Osteocyte (in vitro differentiated cells): ENCODE measurements around the gene CCDC88C. TPM values are rescaled to one million over a fixed set of nuclear protein-coding genes. Genes with fewer than 3 reads are reported as not detected.

Experiments
- DNase-seq: peaks from one replicate; pipeline ENCODE4 v3.0.0; 2021; ENCODE audit warnings: mixed read lengths; ENCODE audit not compliant: unreplicated experiment; ENCODE audit errors: extremely low spot score
- H3K27ac Mint-ChIP-seq: one replicate; pipeline ENCODE4 v1.8.0; 2021; ENCODE audit warnings: mild to moderate bottlenecking, mixed read lengths; ENCODE audit not compliant: unreplicated experiment
- H3K27me3 Mint-ChIP-seq: one replicate; pipeline ENCODE4 v1.8.0; 2021; ENCODE audit warnings: mixed read lengths; ENCODE audit not compliant: unreplicated experiment
- H3K36me3 Mint-ChIP-seq: one replicate; pipeline ENCODE4 v1.8.0; 2021; ENCODE audit warnings: mixed read lengths; ENCODE audit not compliant: unreplicated experiment
- H3K4me1 Mint-ChIP-seq: one replicate; pipeline ENCODE4 v1.8.0; 2021; ENCODE audit warnings: mixed read lengths; ENCODE audit not compliant: unreplicated experiment
- H3K4me3 Mint-ChIP-seq: one replicate; pipeline ENCODE4 v1.8.0; 2021; ENCODE audit warnings: mild to moderate bottlenecking, moderate library complexity, mixed read lengths; ENCODE audit not compliant: unreplicated experiment
- H3K9me3 Mint-ChIP-seq: one replicate; pipeline ENCODE4 v1.8.0; 2021; ENCODE audit warnings: mixed read lengths; ENCODE audit not compliant: unreplicated experiment
- total RNA-seq: library from RNA; stranded (reverse); gene quantifications from 2 replicates; pipeline ENCODE4 v1.2.1, GENCODE V29; 2021
- TF ChIP-seq, protein P1 (sequence below): fragments of 200-600 bp; sonication (generic); IDR thresholded peaks from 2 replicates; pipeline ENCODE4 v1.5.0; 2021; ENCODE audit warnings: antibody characterized with exemption, mild to moderate bottlenecking, moderate library complexity

Gene CCDC88C
- total RNA-seq, 1 donor from 2014 or later: 1.4 TPM

DNA sequence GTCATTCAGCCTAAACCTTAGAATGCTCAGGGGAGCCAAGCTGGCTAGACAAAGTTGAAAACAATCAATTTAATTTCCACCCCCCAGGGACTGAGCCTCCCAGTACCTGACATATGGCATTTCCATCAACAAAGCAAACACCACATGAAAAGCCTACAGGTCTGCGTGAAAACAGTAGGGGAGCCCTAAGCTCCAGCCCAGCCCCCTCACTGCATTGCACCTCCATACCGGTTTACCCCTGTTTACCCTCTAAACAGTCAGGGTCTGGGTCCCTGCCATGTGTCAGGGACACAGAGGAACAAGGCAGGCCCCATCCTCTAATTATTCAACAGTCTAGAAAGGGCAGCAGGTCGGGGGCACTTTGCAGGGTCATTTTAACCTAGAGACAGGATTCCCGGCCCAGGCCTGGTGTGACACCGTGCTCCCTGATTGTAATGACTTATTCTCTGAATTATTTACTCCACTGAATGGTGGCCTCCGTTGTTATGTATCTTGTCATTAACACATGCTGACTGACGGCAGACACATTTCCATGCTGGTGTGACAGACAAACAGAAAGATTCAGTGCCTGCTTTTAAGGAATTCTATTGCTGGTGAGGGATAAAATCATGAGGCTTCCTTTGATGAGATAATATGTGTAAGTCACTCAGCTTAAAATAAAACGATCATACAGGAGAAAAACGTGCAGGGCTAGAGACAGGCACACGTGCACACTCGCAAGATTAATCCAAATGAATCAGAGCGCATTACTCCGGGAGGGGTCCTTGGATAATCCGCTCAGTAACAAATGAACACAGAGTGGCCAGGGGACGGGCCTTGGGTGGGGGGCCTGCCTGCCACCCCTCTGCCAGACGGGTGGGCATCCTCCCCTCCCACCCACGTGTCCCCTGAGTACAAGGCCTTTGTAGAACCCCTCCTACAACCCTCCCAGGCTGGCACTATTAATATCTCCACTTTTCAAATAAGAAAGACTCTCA is 23.2 kb downstream of the CCDC88C start:
- TF ChIP-seq, protein P1, sequence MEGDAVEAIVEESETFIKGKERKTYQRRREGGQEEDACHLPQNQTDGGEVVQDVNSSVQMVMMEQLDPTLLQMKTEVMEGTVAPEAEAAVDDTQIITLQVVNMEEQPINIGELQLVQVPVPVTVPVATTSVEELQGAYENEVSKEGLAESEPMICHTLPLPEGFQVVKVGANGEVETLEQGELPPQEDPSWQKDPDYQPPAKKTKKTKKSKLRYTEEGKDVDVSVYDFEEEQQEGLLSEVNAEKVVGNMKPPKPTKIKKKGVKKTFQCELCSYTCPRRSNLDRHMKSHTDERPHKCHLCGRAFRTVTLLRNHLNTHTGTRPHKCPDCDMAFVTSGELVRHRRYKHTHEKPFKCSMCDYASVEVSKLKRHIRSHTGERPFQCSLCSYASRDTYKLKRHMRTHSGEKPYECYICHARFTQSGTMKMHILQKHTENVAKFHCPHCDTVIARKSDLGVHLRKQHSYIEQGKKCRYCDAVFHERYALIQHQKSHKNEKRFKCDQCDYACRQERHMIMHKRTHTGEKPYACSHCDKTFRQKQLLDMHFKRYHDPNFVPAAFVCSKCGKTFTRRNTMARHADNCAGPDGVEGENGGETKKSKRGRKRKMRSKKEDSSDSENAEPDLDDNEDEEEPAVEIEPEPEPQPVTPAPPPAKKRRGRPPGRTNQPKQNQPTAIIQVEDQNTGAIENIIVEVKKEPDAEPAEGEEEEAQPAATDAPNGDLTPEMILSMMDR: no peak
- no peak overlapping the region for H3K27ac Mint-ChIP-seq
- H3K27me3 Mint-ChIP-seq: peaks cover 6% of the 10 kb centered on the region
- H3K4me1 Mint-ChIP-seq: peaks cover 3% of the 10 kb centered on the region
- DNase-seq: no peak
- no peaks in the 10 kb centered on the region for H3K36me3 Mint-ChIP-seq
- H3K9me3 Mint-ChIP-seq: no peaks in the 10 kb centered on the region
- no peak overlapping the region for H3K4me3 Mint-ChIP-seq

DNA sequence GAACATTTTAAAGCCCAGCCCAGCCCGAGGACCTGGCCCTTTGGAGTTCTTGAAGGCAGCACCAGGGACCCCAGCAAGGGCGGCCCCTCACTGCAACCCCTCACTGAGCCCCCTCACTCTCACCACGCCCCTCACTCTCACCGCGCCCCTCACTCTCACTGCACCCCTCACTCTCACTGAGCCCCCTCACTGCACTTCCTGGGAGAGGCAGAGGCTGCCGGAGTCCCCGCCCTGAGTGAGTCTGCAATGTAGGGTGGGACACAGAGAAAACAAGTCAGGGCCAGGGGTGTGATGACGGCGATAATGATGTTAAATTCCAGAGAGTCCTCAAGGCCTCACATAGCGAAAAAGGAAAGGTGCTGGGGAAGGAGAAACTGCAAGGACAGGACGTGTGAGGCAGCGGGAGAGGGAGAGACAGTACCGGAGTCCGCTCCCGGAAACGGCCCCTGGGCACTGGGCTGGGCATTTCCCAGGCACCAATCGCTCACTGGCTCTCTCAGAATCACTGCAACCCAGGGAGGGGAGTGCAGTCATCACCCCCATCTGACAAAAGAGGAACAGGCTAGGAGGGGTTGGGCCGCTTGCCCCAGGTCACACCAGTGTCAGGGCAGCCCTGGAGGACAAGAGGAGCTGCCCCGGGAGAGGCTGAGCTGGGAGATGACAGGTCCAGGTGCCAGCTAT is 24.9 kb downstream of the CCDC88C start:
- no peak for DNase-seq

DNA sequence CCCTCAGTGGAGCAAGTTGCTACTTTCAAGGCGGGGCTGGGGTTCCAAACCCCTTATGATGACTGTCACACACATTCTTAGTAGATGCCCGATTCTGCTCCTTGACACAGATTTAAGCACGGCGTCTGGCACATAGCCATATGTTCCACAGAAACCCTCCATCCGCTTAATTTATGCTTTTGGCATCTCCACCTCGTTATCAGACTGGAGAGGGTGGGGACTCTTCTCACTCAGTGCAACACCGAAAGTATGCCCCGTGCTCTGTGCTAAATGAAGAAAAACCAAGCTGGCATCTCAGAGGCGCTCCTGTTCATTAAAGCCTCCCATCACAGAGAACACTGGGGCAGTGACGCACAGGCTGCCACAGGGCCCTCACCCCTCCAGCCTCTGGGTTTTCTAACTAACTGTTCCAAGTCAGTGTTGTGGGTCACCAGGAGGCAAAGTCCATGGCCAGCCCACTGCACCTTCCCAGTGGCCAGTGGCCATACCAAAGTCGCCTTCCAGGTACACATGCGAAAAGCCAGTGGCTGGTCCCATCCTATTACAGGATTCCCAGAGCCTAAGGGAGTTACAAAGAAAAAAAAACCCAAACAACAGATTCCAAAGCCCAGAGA is 27.3 kb downstream of the CCDC88C start:
- Mint-ChIP-seq H3K4me1 (peaks cover 3% of the 10 kb centered on the region), H3K27me3 (peaks cover 9% of the 10 kb centered on the region), H3K36me3 (no peaks in the 10 kb centered on the region), H3K9me3 (no peaks in the 10 kb centered on the region), H3K4me3 (no peak overlapping the region), H3K27ac (no peak overlapping the region)
- TF ChIP-seq, protein P1: no peak
- no peak for DNase-seq

More for the DNA sequence above, 24.9 kb downstream of the CCDC88C start:
- H3K4me1 Mint-ChIP-seq: peaks cover under 1% of the 10 kb centered on the region
- no peaks in the 10 kb centered on the region for H3K9me3 Mint-ChIP-seq
- TF ChIP-seq, protein P1: no peak
- no peak overlapping the region for H3K27ac Mint-ChIP-seq
- H3K27me3 Mint-ChIP-seq: peaks cover 9% of the 10 kb centered on the region
- H3K4me3 Mint-ChIP-seq: no peak overlapping the region
- H3K36me3 Mint-ChIP-seq: no peaks in the 10 kb centered on the region

DNA sequence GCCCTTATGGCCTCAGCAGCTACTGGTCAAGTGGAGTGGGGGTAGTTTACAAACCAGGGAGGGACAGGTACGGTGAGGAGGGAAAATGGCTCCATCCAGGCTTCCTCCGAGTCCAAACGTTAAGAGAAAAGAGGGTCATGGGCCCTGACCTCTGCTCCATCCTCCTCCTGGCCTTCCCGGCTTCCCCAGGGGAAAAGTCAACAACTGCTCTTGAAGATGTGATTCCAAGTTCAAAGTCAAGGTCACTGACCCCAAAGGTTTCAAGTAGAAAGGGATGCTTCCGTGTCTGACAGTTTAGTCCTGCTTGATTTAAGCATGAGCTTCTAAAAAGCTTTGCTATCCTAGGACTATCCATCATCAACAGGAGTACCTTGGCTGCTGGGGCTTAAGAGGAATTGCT is 28.5 kb downstream of the CCDC88C start:
- Mint-ChIP-seq H3K4me3 (no peak overlapping the region), H3K9me3 (no peaks in the 10 kb centered on the region), H3K27ac (no peak overlapping the region), H3K36me3 (no peaks in the 10 kb centered on the region), H3K27me3 (peaks cover 9% of the 10 kb centered on the region), H3K4me1 (peaks cover 3% of the 10 kb centered on the region)
- TF ChIP-seq, protein P1: no peak
- DNase-seq: no peak
